HPDE6-E6E7 (cell line): ENCODE data around the gene ASPDH.

Experiments used
- DNase-seq: peaks from one replicate; pipeline ENCODE4 v3.0.0; 2011; ENCODE audit warnings: missing footprints; ENCODE audit errors: extremely low spot score

ASPDH gene

DNA sequence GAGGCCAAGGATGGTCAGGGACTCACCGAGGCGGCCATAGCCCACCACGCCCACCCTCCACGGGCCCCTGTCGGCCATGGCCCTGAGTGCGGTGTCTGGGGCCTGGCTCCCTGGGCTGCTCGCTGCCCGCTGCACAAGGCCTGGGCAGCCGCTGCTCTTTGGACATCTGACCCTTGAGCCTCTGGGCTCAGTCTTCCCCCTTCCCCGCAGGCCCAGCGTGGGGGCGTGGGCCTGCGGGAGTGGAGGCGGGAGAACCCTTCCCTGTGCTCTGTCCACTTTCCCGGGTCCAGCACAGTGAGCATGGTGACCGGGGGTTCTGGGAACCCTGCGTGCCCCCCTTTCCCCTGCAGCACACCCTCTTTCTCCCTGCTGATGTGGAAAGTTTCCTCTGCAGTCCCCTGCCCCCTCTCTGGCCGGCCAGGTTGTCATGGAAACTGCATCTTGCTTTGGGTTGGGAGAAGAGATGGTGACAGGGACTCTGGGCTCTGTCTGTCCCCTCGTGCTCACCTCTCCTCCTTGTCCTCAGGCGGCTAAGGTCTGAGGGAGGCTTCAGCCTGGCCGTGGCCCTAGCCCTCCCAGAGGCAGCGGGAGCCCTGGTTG lies at the start of gene ASPDH:
ASPDH (minus strand) TSS at position 168 of the 600 bp plus-strand sequence; CDS start at position 78, 90 bp downstream.
- DNase-seq, result no peak

DNA sequence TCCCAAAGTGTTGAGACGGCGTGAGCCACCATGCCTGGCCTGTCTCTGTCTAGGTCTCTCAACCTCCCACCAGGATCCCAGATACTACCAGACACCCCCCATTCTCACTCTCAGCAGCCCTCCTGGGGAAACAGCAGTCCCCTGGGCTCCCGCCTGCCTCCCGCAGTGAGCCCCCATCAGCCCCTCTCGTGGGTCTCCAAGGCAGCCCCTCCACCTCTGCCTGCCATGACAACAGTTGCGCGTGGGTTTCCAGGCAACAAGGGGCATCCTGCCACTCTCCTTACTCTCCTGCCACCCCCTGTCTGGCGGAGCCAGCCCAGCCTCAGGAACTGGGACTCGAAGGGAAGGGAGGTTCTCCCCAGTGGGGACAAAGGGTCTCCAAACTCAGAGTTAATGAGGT lies 49.3 kb upstream of the ASPDH start:
- DNase-seq, result no peak

DNA sequence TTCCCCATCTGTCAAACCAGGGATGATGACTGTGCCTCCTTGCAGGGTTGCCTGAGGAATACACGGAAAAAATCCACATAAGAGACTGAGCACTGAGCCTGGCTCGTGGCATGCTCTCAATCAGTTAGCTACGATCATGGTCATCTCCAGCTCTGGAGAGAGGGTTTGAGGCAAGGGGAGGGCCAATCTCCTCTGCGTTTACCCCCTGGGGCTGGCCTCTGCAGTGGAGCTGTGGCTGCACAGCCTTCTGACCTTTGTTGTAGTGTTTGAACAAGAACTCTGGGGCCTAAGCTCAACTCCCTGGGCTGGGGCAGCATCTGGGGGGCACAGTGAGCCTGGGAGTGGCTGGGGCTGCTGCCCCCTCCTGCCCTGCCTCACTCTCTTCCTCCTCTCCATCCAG lies 48.6 kb upstream of the ASPDH start:
- no peak for DNase-seq

DNA sequence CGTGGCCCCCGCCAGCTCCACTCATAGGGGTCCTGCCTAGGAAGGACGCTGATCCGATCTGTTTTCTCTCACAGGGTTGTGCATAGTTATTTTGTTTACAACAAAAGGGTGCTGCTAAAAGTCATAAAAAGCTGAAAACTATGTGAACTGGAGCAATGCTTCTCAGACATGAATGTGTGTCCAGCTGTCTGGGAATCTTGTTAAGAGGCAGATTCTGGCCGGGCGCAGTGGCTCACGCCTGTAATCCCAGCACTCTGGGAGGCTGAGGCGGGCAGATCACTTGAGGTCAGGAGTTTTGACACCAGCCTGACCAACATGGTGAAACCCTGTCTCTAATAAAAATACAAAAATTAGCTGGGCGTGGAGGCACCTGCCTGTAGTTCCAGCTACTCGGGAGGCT lies 45.9 kb upstream of the ASPDH start:
- no peak for DNase-seq

DNA sequence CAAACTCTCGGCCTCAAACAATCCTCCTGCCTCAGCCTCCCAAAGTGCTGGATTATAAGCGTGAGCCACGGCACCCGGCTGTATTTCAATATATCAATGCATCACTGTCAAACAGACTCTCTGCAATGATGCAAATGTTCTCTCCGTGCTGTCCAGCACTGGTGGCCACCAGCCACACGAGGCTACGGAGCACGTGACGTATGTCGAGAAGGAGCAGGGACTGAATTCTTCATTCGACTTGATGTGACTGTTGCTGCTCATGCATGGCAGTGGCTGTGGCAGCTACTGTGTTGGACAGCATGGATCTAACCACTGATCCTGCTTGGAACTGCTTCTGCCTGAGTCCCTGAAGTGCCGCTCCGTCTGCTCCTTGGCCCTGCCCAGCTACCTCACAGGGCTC lies 44.7 kb upstream of the ASPDH start:
- DNase-seq, result no peak

DNA sequence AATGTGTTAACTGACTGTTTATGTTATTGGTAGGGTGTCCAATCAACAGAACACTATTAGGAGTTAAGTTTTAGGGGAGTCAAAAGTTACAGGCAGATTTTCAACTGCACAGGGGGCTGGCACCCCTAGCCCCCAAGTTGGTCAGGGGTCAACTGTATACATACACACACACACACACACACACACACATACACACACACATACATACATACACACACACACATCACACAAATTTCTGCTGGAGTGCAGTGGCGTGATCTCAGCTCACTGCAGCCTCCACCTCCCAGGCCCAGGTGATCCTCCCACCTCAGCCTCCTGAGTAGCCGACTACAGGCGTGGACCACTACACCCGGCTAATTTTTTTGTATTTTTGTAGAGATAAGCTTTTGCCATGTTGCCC lies 44.3 kb upstream of the ASPDH start:
- DNase-seq, result no peak

DNA sequence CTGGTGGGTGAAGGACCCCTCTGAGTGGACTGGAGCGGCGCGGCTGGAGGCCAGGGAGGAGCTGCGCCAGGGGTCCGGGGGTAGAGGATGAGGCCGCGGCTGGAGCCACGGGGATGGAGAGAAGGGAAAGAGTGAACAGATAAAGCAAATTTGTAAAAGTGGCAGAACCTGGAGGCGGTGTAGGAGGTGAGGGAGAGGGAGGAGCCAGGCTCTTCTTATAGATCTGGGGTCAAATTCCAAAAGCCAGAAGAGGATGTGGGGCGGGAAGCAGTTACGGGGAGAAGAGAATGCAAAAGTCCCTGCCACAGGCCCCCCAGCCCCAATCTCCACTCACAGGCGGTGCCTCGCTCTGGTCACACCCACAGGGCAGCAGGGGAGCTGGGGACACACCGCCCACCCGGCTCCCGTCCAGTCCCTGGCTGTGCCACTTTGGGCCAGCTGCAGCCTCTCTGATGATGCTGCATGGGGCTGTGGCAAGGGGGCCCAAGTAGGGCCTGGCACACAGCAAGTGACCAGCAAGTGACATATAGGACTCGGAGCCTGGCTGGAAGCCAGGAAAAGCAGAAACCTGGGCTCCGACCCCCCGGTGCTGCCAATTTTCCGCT lies 43.4 kb upstream of the ASPDH start:
- DNase-seq, result no peak

DNA sequence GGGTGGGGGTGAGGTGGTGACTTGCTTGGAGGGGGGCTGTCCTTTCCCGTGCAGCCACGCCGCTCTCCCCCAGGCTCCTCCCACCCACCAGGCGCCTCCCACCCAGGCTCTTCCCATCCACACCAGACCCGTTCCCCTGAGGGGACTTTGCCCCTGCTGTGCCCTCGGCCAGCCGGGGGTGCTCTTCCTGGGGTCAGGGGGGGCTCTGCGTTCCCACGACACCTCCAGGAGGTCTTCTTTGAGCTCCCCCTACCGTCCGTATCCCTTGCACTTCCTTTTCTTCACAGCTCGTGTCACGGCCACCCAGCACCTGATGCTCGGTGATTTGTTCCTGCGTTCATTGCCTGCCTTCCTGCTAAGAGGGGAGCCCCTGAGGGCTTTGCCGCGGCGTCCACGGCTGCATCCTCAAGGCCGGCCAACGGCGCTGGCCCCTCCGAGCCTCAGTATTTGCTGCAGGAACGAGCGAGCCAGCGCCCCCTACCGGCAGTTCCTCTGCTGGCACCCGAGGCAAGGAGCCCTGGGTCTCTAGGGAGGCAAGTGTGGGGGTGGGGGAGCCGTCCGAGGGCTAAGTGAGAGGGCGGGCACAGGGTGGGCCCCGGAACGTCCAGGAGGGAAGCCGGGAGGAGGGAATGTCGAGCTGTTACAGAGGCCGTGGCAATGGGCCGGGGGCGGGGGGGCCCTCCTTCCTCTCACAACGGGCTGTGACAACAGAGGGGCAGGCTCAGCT lies 42.7 kb upstream of the ASPDH start:
- DNase-seq, result no peak

DNA sequence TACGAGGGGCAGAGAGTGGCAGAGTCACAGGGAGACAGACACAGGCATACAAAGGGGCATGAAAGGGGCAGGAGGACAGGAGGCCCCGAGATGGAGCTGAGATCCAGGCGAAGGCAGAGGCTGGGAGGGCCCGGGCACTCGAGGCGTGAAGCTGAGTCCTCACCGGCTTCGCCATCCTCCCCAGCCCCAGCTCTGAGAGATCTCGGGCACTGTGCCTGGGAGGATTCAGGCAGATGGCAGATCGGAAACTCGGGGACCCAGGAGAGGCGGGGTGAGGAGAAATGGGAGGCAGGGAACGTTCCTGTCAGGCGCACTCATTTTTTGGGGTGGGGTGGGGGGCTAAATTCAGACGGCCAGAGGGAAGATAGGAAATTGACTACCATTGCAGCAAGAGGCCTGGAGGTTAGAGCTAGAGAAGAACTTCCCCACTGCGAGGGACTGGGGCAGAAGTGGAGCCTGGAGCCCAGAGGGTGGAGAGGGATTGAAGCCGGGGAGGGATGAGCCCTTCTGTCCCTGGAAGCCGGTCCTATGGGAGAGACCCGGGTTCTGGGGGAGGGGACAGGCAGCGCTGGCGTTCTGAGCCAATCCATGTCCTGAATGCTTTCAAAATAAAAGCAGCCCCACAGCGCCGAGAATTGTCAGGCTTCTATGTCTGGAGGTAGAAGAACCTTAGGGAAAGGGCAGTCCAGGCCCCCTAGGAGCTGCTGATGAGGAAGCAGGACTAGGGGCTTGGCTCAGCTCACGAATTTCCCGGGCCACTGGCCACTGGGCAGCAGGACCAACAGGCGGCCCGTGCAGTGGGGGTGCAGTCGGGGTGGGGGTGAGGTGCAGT lies 42.0 kb upstream of the ASPDH start:
- no peak for DNase-seq

DNA sequence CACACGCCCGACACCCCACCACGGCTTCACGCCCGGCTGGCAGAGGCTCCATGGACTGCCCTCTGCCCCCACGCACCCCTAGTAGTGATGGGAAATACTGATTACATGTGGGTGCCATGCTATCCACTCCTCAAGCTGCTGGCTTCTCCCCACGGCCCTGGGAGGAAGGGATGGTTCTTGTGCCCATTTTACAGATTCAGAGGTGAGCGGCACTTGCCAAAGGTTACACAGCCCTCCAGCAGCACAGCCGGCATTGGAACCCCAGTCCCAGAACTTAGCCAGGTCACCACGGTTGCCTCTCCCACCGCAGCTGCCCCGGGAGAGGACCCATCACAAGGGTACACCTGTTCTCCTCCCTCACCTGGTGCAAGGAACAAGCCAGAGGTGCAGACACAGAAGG lies 41.3 kb upstream of the ASPDH start:
- DNase-seq, result no peak

DNA sequence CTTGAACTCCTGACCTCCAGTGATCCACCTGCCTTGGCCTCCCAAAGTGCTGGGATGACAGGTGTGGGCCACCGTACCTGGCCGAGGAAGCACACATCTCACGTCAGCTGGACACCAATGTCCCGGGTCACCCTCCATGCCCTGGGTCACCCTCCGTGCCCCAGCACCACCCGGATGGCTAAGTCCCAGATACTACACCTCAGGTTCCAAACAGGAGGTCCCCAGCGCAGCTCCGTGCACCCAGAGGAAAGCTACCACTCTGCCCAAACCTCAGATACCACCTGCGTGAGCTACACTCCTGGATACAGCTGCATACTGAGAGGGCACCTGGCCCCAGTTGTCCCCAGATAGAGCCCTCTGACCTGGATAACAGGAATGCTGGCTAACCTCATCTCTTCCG lies 40.5 kb upstream of the ASPDH start:
- DNase-seq, result no peak

DNA sequence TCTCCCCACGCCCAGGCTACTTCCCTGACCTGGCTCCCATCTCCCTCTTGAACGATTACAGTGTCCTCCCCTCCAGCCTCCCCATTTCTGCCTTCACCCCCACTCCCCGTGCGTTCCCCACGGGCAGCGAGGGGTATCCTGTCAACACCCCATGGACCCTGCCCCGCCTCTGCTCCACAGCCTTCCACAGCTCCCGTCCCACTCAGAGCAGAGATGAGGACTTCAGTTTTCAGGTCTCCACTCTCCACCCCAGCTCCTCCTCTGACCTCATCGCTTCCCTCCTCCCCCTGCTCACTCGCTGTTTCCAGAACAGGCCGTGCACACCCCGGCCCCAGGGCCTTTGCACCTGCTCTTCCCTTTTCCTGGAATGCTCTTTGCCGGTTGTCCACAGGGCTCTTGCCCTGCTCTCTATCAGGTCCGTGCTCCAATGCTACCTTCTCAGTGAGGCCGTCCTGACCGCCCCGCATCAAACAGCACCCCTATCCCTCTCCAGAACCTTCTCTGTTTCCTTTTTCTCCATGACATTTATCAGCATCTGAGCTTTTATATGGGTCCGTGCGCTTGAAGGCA lies 39.5 kb upstream of the ASPDH start:
- DNase-seq, result no peak

DNA sequence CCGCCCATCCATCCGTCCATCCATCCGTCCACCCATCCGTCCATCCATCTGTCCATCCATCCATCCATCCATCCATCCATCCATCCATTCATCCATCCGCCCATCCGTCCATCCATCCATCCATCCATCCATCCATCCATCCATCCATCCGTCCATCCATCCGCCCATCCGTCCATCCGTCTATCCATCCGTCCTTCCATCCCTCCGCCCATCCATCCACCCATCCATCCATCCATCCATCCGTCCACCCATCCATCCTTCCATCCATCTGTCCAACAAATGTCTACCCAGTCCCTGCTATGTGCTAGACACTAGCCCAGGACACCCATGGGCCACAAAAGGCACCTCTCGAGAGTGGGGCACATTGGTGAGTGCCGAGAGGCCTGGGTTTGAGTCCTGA lies 38.8 kb upstream of the ASPDH start:
- DNase-seq, result no peak

DNA sequence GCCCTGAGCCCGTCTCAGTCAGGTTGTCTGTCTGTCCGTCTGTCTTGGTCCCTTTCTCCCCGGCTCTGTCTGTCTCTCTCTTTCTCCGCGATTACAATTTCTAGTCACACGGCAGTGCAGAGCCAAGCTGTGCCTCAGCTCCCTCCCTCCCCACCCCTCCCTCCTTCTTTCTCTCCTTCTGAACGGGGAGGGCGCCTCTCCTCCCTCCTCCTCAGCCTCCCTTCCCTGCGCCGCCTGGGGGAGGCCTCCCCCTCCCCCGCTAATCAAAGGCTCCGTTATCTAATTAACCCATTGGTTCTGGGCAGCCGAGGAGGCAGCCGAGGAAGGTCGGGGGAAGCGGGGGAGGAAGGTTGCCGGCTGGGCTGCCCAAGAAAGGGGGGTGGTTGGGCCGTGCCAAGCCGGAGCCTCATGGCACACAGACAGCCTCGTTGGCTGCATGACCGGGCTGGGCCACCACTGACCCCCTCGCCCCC lies 38.0 kb upstream of the ASPDH start:
- DNase-seq, result no peak

DNA sequence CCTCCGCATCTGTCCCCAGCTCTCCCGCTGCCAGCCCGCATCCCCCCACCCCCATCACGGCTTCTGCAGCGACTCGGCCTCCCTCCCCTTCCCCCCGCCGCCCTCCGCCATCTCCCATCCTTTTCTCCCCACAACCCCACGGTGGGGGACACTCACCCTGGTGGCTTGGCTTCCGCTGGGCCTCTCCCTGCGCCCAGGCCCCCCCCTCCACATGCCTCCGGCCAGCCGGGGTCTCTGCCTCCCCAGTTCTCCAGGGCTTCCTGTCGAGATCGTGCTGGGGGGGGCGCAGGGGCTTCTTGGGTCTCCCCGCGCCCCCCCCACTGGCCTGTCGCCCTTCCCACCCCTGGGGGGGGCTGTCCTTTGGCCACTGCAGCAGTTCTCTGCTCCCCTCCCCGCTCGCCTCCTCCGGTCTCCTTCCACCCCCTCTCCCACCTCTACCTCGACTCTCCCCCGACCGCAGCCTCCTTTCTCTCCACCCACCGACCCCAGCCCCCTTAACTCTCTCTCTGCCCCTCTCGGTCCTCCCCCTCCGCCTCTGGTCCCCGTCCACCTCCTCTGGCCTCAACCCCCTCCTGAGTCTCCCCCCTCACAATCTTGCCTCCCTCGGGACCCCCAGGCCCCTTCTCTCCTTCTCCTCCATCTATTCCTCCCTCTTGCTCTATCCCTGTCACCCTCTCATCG lies 37.5 kb upstream of the ASPDH start:
- no peak for DNase-seq

DNA sequence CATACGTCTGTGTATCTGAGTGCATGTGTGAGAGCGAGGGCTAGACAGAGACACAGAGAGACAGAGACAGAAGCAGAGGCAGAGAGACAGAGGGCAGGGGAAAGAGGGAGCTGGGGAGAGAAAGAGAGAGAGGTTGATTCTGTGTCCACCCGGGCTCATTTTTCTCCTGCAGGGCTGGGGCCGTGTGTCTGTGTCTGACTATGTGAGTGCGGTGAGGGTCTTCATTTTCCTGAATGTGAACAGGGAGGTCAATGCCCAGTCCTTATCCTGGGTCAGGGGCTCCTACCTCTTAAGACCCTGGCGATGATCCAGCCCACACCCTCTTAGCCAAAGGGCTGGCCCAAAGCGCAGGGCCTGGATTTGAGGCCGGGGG lies 36.9 kb upstream of the ASPDH start:
- no peak for DNase-seq

DNA sequence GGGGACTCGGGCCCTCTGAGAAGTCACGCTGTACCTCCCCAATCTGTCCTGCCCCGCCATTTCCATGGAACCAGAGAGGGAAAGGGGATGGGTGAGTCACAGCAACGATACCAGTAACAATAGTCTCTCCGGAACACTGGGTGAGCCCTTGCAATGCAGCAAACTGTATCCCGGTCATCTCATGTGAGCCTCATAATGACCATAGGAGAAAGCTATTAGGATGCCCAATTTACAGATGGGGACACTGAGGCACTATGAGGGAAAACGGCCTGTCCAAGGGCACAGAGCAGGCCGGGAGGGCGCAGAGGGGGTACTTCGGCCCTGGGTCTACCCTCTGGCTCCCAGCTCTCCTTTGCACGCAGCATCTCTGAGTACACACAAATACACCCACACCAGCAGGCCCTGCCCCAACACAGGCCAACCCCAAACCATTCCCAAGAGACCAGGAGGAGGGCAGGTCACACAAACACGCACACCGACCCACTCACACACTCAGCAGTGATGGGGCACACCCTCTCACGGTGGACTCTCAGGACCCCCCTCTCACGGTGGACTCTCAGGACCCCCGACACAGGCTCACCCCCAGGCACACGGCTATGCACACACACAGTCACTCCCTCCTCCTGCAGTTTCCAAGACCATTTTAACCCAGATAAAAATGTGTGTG lies 36.3 kb upstream of the ASPDH start:
- DNase-seq, result no peak

DNA sequence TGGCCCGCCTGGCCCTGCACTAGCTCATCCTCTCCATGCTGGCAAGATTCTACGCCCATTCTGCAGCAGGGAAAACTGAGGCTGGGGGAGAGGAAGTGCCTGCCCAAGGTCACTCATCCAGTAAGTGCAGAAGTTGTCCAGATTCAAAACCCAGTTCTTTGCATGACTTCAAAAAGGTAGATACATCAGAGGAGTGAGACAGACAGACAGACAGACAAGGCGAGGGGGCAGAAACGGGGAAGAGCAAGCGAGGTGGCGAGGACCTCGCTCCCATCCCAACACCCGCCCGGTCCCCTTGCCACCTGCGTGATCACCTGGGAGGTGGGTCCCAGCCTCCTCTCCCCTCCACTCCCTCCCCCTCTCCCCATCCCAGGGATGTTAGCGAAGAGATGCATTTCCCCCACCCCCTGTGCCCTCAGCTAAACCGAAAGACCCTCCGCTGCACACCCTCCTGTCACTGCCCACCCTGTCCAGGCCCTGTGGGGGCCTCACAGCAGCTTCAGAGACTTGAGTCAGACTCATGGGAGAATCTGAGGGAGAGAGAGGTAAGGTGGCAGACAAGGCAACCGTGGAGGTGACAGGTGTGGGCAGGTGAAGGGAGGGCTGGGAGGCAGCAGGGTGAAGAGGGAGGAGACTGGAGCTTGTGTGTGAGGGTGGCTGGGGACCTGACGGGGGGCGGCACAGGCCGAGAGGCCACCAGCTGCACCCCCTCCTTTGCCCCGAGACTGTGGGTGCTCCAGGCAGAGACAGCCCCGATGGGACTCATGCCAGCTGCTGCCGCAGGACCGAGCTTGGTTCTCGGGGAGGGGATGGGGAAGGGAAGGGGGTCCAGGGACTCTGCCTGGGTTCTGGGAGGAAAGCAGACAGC lies 35.6 kb upstream of the ASPDH start:
- DNase-seq, result no peak

DNA sequence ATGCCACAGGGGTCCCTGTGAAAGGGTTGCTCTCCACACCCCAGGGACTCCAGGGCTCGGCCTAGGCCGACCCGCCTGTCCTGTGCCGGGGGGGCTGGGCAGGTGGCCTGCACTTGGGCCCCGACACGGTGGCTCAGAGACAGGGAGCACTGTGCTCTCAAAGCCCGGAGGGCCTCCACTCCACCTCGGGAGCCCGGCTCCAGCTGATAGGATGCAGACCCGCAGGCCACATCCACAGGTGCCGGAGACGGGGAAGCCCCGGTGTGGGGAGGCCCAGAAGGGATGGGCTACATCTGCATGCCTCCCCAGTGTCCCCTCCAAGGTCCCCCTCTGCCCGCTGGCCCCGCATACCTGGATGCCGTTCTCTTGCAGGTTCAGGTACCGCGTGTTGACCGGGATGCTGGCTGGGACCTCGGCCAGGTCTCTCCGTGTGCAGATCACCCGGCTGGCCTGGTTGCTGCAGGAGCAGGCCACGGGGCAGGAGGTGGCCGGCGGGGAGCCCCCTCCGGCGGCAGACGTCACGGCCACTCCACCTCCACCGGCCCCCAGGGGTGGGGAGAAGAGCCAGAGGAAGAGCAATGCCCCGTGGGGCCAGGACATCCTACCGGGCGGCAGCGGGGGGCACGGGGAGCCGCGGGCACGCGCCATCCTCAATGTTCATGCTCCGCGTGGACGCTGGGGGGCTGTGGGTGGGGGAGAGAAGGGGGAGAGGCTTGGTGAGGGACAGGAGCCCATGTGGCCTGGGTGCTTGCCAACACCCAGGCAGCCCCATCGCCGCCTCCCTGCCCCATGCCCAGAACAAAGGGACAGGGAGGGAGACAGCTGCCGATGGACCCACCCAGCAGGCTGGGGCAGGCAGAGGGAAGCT lies 34.7 kb upstream of the ASPDH start:
- DNase-seq, result no peak
